ENCODE data around the gene ANKRD28.
A peak's percentile ranks its signal among the peaks of the same experiment; 100 is the strongest.
"Not testable (repeated sequence)": the region's sequence is repeated elsewhere in the genome, so short reads cannot be mapped to it uniquely, and the experiment has no call there.

The ANKRD28 gene

GRCh38 chr3:15797642-15798303 lies at the start of gene ANKRD28:
Gene ANKRD28 (minus strand): TSS chr3:15797979. CDS start chr3:15796521, 1,458 bp downstream.
- H3K4me3 ChIP-seq (ENCODE audit: low read depth, low read length): peak within 1 kb of the TSS; percentile 74
- TF ChIP-seq, protein P1, sequence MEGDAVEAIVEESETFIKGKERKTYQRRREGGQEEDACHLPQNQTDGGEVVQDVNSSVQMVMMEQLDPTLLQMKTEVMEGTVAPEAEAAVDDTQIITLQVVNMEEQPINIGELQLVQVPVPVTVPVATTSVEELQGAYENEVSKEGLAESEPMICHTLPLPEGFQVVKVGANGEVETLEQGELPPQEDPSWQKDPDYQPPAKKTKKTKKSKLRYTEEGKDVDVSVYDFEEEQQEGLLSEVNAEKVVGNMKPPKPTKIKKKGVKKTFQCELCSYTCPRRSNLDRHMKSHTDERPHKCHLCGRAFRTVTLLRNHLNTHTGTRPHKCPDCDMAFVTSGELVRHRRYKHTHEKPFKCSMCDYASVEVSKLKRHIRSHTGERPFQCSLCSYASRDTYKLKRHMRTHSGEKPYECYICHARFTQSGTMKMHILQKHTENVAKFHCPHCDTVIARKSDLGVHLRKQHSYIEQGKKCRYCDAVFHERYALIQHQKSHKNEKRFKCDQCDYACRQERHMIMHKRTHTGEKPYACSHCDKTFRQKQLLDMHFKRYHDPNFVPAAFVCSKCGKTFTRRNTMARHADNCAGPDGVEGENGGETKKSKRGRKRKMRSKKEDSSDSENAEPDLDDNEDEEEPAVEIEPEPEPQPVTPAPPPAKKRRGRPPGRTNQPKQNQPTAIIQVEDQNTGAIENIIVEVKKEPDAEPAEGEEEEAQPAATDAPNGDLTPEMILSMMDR (IDR thresholded peaks at IDR 0.05; ENCODE audit: insufficient read depth, low read length, missing control alignments): peak; percentile 7
- DNase-seq (ENCODE audit: low read depth, low spot score): peak; percentile 92
- CTCF ChIA-PET: interaction anchor here (1.0 to 7.1 kb wide), 6 partner anchors 9 to 753 kb away, joined by 3 to 47 read pairs (median 4); no protein-coding TSS in a partner anchor
- POLR2A ChIA-PET: interaction anchor here (0.6 to 2.1 kb wide), 11 partner anchors 11 to 337 kb away, joined by 3 to 9 read pairs (median 4); no protein-coding TSS in a partner anchor

- DNase-seq (ENCODE audit: low read depth, low spot score): no peak
- ChIA-PET POLR2A (no interaction called here), CTCF (interaction anchor here (1.7 kb wide), 1 partner anchor 12 kb away, joined by 7 read pairs; no protein-coding TSS in a partner anchor)
- H3K4me3 ChIP-seq (ENCODE audit: low read depth, low read length): no peak overlapping the region
- TF ChIP-seq, protein P1 (IDR thresholded peaks at IDR 0.05; ENCODE audit: insufficient read depth, low read length, missing control alignments): no peak
Observed at GRCh38 chr3:15847239-15847638, 49.5 kb upstream of the ANKRD28 start.

DNA sequence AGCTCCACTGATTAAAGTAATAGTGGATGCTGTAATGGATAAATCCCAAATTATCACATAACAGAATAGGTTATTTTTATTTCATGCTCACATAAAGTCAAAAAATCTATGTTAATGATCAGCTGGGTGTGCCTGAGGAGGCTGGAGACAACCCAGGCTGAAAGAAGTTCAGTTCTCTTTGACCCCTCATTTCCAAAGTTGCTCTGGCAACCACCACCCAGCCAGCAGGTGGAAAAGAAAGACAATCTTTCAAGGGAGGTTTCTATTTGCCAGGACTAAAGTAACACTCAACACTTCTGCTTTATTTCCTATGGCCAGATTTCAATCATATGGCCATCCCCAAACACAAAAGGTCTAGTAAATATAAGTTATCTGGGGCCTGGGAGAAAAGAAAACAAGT lies 48.8 kb upstream of the ANKRD28 start:
- POLR2A ChIA-PET: no interaction called here
- no peak overlapping the region for H3K4me3 ChIP-seq (ENCODE audit: low read depth, low read length)
- no peak for DNase-seq (ENCODE audit: low read depth, low spot score)
- TF ChIP-seq, protein P1 (IDR thresholded peaks at IDR 0.05; ENCODE audit: insufficient read depth, low read length, missing control alignments): no peak
- CTCF ChIA-PET: interaction anchor here (0.9 to 1.7 kb wide), 2 partner anchors 12 to 402 kb away, joined by 3 to 7 read pairs; no protein-coding TSS in a partner anchor

DNA sequence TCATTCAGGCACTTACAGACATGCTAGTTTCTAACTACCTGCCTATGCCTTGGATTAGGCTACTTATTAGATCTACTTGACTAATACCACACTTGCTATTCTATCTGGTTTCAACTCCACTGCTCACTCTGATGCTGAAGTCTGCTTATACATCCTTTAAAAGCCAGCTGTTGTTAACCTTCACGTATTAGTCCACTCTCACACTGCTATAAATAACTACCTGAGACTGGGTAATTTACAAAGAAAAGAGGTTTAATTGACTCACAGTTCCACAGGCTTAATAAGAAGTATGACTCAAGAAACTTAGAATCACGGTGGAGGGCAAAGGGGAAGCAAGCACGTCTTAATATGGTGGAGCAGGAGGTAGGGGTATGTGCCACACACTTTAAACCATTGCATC lies 47.7 kb upstream of the ANKRD28 start:
- ChIA-PET CTCF (no interaction called here), POLR2A (no interaction called here)
- no peak for DNase-seq (ENCODE audit: low read depth, low spot score)
- TF ChIP-seq, protein P1 (IDR thresholded peaks at IDR 0.05; ENCODE audit: insufficient read depth, low read length, missing control alignments): no peak
- H3K4me3 ChIP-seq (ENCODE audit: low read depth, low read length): no peak overlapping the region

GRCh38 chr3:15844889-15845288 lies 47.1 kb upstream of the ANKRD28 start:
- no peak for DNase-seq (ENCODE audit: low read depth, low spot score)
- ChIA-PET CTCF (no interaction called here), POLR2A (no interaction called here)
- H3K4me3 ChIP-seq (ENCODE audit: low read depth, low read length): no peak overlapping the region
- TF ChIP-seq, protein P1 (IDR thresholded peaks at IDR 0.05; ENCODE audit: insufficient read depth, low read length, missing control alignments): no peak

- DNase-seq (ENCODE audit: low read depth, low spot score); H3K4me3 ChIP-seq (ENCODE audit: low read depth, low read length); POLR2A ChIA-PET; CTCF ChIA-PET: not testable (repeated sequence)
Observed at GRCh38 chr3:15841091-15841973, 43.6 kb upstream of the ANKRD28 start.

Measured in AG04449 (cell line).